ENCODE measurements around the gene ANKS6. TPM values are rescaled to one million over a fixed set of nuclear protein-coding genes. Genes with fewer than 3 reads are reported as not detected.

Gene ANKS6
- total RNA-seq, 6 donors from 2014 or later = 25.6 to 56.2 (median 34.2) TPM

DNA sequence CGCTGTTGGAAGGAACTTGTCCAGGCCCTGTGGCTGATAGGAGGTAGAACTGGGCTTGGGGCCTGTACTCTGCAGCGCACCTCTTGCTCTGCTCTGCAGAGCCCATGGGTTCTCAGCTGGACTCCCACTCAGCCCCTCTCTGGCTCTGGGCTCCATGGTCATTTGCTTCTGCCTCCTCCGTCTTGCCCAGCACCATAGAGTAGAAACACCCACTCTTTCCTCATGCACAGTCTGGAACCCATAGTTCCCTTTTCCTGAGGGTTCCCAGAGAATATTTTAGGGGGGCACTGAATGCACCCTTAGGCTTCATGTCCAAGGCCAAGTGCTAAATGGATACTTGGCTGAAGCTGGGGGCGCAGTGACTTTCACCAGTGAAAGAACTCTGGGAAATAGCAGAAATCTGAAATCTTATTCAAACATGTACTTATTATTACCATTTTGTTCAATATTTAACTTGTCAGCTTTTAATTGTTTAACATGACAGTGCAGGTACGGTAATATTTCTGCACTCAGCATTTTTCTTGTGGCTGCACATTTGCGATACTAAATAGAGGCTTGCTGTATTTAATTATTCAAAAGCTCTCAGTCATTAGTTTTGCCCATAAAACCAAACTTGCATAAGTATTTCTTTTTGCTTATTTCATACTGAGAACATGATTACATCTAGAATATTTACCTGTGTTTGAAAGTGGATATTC, 42.7 kb upstream of the ANKS6 start:
- WGBS, 2 donors = 96% methylated on average over 6 of the region's 6 CpGs
- no peak for DNase-seq
- Histone ChIP-seq H3K4me3 (no peak overlapping the region), H3K27ac (no peak overlapping the region), H3K4me1 (no peaks in the 10 kb centered on the region), H3K9me3 (no peaks in the 10 kb centered on the region), H3K27me3 (no peaks in the 10 kb centered on the region), H3K36me3 (peaks cover 0 to 5% (median 0%) of the 10 kb centered on the region in 4 donors)
- TF ChIP-seq POLR2AphosphoS5 (IDR thresholded peaks at IDR 0.05) = no peak
- no peak for TF ChIP-seq EP300 (IDR thresholded peaks at IDR 0.05)
- TF ChIP-seq POLR2A (IDR thresholded peaks at IDR 0.05) = no peak
- TF ChIP-seq, protein P1, sequence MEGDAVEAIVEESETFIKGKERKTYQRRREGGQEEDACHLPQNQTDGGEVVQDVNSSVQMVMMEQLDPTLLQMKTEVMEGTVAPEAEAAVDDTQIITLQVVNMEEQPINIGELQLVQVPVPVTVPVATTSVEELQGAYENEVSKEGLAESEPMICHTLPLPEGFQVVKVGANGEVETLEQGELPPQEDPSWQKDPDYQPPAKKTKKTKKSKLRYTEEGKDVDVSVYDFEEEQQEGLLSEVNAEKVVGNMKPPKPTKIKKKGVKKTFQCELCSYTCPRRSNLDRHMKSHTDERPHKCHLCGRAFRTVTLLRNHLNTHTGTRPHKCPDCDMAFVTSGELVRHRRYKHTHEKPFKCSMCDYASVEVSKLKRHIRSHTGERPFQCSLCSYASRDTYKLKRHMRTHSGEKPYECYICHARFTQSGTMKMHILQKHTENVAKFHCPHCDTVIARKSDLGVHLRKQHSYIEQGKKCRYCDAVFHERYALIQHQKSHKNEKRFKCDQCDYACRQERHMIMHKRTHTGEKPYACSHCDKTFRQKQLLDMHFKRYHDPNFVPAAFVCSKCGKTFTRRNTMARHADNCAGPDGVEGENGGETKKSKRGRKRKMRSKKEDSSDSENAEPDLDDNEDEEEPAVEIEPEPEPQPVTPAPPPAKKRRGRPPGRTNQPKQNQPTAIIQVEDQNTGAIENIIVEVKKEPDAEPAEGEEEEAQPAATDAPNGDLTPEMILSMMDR (IDR thresholded peaks at IDR 0.05) = no peak
- ATAC-seq (ENCODE audit: low FRiP score in 2 of 2) = no peak

DNA sequence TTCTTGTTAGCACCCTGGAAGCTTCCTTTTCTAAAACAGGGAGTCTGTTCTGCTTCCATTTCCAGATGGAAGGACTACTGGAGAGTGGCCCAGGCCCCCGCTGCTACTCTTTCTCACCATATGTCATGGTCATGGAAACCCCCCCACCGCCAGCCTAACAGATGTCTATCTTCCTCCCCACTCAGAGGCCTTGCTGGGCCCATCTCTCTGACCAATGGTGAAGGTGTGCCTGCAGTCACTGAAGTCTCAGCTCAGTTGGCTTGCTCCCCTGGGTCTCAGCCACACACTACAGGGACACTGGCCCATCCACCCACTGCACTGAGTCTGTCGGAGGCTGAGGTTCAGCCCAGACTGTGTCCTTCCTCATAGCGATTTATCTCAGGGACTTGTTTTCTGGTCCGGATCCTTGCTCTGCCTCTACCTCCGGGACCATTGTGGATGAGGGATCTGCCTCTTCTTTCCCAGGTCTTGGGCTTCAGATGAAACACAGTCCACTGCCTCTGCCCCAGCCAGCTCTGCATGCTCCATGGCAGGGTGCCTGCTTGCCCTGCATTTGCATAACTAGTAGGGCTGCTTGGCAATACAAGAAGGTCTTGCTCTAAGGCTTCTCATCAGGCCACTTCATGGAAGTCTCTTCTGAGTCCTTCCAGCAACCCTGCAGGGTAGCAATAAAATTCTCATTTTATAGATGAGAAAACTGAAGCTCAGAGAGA, 42.0 kb upstream of the ANKS6 start:
- Histone ChIP-seq H3K27me3 (no peaks in the 10 kb centered on the region), H3K4me1 (peaks cover 0 to 3% (median under 1%) of the 10 kb centered on the region in 4 donors), H3K9me3 (no peaks in the 10 kb centered on the region), H3K27ac (no peak overlapping the region), H3K36me3 (peaks cover 0 to 5% (median 0%) of the 10 kb centered on the region in 4 donors), H3K4me3 (no peak overlapping the region)
- ATAC-seq (ENCODE audit: low FRiP score in 2 of 2) (no peak), DNase-seq (no peak)
- TF ChIP-seq, protein P1 (IDR thresholded peaks at IDR 0.05) = no peak
- TF ChIP-seq POLR2AphosphoS5 (IDR thresholded peaks at IDR 0.05) (no peak), POLR2A (IDR thresholded peaks at IDR 0.05) (no peak), EP300 (IDR thresholded peaks at IDR 0.05) (no peak)
- WGBS, 2 donors = 88 to 100% methylated on average over 2 to 6 of the region's 6 CpGs

DNA sequence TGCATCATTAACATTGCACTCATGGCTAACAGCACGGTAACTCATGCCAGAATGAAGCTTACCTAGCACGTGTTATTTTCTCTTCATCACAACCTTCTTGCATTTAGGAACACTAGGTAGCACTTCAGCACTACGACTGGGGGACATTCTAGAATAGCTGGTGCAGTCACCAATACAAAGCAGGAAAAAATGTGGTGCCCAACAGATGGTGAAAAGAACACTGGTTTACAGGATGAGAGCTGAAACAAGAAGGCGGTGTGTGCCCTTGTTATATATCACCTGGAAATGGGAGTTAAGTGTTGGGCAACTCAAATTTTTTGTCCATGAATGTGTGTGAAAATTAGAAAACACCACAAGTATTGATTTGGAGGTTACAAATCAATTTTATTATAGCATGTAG, 41.2 kb upstream of the ANKS6 start:
- ATAC-seq (ENCODE audit: low FRiP score in 2 of 2) (no peak), DNase-seq (no peak)
- TF ChIP-seq POLR2A (IDR thresholded peaks at IDR 0.05) (no peak), EP300 (IDR thresholded peaks at IDR 0.05) (no peak), POLR2AphosphoS5 (IDR thresholded peaks at IDR 0.05) (no peak)
- TF ChIP-seq, protein P1 (IDR thresholded peaks at IDR 0.05) = no peak
- H3K4me1 ChIP-seq = peaks cover 0 to 6% (median 2%) of the 10 kb centered on the region in 4 donors
- H3K27ac ChIP-seq = no peak overlapping the region
- no peaks in the 10 kb centered on the region for H3K9me3 ChIP-seq
- peaks cover 0 to 5% (median 0%) of the 10 kb centered on the region in 4 donors for H3K36me3 ChIP-seq
- H3K27me3 ChIP-seq = no peaks in the 10 kb centered on the region
- 98% methylated on average over 4 of the region's 4 CpGs for WGBS, 2 donors
- H3K4me3 ChIP-seq = no peak overlapping the region

DNA sequence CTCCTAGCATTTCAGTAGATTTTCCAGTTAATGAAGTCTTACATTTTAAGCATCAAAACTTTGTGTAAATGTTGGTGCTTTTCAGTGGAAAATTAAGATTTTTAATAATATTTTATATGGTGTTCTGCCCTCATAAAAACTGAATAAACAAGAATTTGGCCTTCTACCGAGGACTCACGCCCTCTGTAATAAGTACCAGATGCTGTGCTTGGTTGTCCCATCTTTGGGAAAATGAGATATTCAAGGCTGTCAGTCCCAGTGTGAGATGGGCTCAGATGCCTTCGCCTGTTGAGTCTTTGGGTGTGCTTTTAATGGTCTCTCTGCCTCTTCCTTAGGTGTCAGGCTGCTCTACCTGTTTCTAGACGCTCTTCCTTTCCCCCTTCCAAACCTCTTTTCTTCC, 39.9 kb upstream of the ANKS6 start:
- 93% methylated on average over 4 of the region's 4 CpGs for WGBS, 2 donors
- TF ChIP-seq, protein P1 (IDR thresholded peaks at IDR 0.05) = no peak
- TF ChIP-seq EP300 (IDR thresholded peaks at IDR 0.05) = no peak
- TF ChIP-seq POLR2AphosphoS5 (IDR thresholded peaks at IDR 0.05) = no peak
- no peak for TF ChIP-seq POLR2A (IDR thresholded peaks at IDR 0.05)
- no peaks in the 10 kb centered on the region for H3K27me3 ChIP-seq
- no peak for ATAC-seq (ENCODE audit: low FRiP score in 2 of 2)
- no peak overlapping the region for H3K27ac ChIP-seq
- peaks cover 0 to 5% (median 0%) of the 10 kb centered on the region in 4 donors for H3K36me3 ChIP-seq
- DNase-seq = no peak
- peaks cover 0 to 6% (median 2%) of the 10 kb centered on the region in 4 donors for H3K4me1 ChIP-seq
- H3K4me3 ChIP-seq = no peak overlapping the region
- no peaks in the 10 kb centered on the region for H3K9me3 ChIP-seq

All from upper lobe of left lung (tissue), 6 donors.